A673 (cell line): ENCODE results near the gene RALGAPA1.

Experiments
- EZH2 ChIP-seq: fragments of 200-600 bp; sonication (generic); IDR thresholded peaks from 2 replicates; pipeline ENCODE4 v1.6.1; 2017; ENCODE audit warnings: borderline replicate concordance, low read depth, mild to moderate bottlenecking, mixed read lengths, antibody characterized with exemption, low read length; ENCODE audit not compliant: poor library complexity, severe bottlenecking
- TF ChIP-seq, protein P1 (sequence below): fragments of 300-800, 200-600 bp; sonication (generic); conservative IDR thresholded peaks from 2 replicates; pipeline ENCODE4 v1.5.1; 2017; ENCODE audit warnings: low read depth, mild to moderate bottlenecking, antibody characterized with exemption, low read length, moderate library complexity, mixed read lengths

DNA sequence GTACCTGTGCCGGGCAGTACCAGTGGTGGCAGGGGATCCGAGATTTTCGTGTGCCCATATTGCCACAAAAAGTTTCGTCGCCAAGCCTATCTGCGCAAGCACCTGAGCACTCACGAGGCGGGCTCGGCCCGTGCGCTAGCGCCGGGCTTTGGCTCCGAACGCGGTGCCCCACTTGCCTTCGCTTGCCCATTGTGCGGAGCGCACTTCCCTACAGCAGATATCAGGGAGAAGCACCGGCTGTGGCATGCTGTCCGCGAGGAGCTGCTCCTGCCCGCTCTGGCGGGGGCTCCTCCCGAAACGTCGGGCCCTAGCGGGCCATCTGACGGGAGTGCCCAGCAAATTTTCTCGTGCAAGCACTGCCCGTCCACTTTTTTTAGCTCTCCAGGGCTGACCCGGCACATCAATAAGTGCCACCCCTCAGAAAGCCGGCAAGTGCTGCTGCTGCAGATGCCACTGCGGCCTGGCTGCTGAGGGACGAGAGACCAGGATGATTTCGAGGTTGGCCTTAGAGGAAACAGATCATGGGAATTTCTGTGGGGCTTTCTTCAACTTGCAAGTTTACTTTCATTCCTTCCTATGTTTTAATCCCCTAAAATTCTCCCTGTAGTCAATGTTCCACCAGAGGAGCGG is 273.5 kb downstream of the RALGAPA1 start:
- TF ChIP-seq, protein P1, sequence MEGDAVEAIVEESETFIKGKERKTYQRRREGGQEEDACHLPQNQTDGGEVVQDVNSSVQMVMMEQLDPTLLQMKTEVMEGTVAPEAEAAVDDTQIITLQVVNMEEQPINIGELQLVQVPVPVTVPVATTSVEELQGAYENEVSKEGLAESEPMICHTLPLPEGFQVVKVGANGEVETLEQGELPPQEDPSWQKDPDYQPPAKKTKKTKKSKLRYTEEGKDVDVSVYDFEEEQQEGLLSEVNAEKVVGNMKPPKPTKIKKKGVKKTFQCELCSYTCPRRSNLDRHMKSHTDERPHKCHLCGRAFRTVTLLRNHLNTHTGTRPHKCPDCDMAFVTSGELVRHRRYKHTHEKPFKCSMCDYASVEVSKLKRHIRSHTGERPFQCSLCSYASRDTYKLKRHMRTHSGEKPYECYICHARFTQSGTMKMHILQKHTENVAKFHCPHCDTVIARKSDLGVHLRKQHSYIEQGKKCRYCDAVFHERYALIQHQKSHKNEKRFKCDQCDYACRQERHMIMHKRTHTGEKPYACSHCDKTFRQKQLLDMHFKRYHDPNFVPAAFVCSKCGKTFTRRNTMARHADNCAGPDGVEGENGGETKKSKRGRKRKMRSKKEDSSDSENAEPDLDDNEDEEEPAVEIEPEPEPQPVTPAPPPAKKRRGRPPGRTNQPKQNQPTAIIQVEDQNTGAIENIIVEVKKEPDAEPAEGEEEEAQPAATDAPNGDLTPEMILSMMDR = no peak
- no peak for TF ChIP-seq EZH2
